AG09309 (cell line): Measurements from ENCODE around the gene GPR17.

Experiments used
- DNase-seq: peaks from one replicate; pipeline ENCODE4 v3.0.0-alpha.2; 2010; ENCODE audit warnings: low read depth
- H3K4me3 ChIP-seq: 2 replicates; pipeline ENCODE4 v1.5.1; 2011; ENCODE audit warnings: mild to moderate bottlenecking, low read depth, low read length, moderate library complexity; ENCODE audit not compliant: control insufficient read depth
- TF ChIP-seq, protein P1 (sequence below): IDR thresholded peaks from 2 replicates; pipeline ENCODE4 v1.5.1; 2011; ENCODE audit warnings: mild to moderate bottlenecking, low read depth, low read length, inconsistent platforms; ENCODE audit not compliant: insufficient read depth, control insufficient read depth; ENCODE audit errors: missing control alignments

GPR17 gene

DNA sequence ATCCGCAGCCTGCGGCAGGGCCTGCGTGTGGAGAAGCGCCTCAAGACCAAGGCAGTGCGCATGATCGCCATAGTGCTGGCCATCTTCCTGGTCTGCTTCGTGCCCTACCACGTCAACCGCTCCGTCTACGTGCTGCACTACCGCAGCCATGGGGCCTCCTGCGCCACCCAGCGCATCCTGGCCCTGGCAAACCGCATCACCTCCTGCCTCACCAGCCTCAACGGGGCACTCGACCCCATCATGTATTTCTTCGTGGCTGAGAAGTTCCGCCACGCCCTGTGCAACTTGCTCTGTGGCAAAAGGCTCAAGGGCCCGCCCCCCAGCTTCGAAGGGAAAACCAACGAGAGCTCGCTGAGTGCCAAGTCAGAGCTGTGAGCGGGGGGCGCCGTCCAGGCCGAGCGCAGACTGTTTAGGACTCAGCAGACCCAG, 5.4 kb downstream of the GPR17 start:
- no peak overlapping the region for H3K4me3 ChIP-seq
- TF ChIP-seq, protein P1, sequence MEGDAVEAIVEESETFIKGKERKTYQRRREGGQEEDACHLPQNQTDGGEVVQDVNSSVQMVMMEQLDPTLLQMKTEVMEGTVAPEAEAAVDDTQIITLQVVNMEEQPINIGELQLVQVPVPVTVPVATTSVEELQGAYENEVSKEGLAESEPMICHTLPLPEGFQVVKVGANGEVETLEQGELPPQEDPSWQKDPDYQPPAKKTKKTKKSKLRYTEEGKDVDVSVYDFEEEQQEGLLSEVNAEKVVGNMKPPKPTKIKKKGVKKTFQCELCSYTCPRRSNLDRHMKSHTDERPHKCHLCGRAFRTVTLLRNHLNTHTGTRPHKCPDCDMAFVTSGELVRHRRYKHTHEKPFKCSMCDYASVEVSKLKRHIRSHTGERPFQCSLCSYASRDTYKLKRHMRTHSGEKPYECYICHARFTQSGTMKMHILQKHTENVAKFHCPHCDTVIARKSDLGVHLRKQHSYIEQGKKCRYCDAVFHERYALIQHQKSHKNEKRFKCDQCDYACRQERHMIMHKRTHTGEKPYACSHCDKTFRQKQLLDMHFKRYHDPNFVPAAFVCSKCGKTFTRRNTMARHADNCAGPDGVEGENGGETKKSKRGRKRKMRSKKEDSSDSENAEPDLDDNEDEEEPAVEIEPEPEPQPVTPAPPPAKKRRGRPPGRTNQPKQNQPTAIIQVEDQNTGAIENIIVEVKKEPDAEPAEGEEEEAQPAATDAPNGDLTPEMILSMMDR: no peak
- DNase-seq: no peak

DNA sequence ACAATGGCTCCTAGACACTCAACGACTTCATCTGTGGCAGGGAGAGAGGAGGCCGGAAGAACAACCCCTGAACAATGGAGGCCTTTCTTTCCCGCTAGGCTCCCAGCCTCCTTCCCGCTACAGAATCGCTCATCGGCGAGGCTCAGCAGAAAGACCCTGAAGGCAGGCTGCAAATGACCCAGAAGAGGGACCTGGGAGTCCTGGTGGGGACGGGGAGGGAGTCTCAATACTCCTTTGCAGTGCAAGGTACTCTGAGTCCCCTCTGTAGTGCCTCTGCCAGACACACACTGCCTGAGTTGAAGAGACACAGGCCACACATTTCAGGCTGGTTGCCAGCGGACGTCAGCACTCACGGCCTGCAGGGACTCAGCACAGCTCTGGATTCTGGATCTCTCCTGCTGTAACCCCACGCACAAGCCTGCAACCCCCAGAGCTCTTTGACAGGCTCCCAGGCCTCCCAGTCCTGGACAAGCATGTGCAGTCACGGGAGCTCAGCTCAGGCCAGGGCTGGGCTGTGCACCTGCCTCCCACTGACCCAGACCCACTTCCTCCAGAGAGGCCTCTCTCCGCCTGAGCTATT, 6.1 kb downstream of the GPR17 start:
- TF ChIP-seq, protein P1: no peak
- no peak overlapping the region for H3K4me3 ChIP-seq
- DNase-seq: no peak

DNA sequence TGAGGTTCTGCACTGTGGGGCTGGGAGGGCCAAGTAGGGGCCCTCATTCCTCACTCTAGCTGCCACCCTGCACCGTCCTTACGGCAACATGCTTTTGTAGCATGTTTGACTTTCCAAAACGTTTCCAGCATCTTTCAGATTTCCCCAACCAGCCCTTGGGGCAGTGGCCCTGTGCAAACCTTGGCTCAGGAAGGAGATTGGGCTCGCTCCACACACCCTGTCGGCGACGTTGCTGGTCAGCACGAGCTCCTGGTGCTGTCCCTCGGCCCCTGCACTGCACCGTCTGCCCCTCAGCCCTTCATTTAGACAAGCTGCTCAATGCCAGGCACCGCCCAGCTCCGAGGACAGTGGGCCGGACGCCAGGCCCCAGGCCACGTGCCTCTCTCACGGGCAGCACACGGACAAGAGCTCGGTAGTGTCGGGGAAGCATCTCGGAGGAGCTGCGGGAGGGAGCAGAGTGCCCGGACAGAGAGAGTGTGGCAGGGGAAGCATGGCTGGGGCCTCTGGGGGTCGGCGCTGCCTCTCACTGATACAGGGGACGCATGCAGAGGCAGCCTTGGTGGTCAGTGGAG, 6.9 kb downstream of the GPR17 start:
- H3K4me3 ChIP-seq: no peak overlapping the region
- DNase-seq: no peak
- TF ChIP-seq, protein P1: no peak

DNA sequence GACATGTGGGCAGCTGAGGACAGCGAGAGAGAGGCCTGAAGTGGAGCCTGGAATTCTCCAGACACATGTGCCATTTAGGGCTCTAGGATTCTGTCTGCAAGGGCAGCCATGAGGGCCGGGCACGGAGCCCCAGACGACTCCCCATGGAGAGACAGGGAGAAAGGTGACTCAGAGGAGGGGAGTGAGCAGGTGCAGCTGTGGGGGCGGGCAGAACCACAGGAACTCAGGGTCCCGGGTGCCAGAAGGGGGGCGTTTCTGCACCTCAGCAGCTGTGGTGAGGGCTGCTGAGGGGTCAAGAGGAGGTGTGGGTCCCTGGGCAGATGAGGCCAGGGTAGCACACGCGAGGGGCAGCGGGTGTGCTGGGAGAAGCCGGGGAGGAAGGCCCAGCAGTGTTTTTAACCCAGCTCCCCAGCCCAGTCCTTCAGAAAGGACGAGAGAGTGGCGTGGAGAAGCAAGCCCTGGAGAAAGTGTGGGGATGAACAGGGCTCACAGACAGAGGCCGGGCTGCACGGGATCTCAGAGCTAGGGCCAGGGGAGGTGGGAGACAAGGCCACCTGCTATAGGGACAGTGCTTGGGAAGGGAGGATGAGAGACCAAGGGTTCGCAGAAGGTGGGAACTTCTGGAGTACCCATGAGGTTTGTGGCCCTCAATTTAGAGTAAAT, 7.6 kb downstream of the GPR17 start:
- no peak overlapping the region for H3K4me3 ChIP-seq
- TF ChIP-seq, protein P1: no peak
- DNase-seq: no peak

DNA sequence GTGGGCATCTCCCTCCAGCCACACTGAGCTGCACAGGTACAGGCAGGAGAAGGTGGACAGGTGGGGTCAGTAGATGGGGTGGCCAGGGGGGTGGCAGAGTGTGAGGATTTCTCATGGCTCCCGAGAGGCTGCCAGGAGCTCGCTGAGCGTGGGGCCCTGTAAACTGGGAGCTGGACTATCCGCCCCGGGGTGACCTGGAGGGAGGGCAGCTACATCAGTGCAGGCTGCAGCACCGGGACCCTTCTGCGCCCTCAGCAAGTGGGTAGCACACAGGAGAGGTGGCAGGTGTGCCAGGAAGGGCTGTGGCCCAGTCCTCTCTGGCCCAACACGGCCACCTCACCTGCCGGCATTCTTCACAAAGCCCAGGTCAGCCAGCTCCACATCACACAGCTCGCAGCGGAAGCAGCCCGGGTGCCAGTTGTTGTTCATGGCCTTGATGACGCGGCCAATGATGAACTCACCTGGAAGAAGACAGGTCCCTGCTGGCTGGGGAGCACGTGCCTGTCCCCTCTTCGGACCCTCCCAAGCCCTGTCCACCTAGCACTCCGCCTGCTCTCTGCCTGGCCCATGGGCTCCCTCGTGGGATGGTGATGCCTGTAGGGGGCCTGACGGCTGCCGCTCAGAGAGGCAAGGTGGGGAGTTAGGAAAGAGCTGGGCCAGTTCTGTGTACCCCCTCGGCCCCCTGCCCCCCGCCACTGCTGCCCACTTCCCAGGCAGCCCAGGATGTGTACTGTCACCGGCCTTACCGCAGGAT, 8.3 kb downstream of the GPR17 start:
- TF ChIP-seq, protein P1: no peak
- H3K4me3 ChIP-seq: no peak overlapping the region
- no peak for DNase-seq

DNA sequence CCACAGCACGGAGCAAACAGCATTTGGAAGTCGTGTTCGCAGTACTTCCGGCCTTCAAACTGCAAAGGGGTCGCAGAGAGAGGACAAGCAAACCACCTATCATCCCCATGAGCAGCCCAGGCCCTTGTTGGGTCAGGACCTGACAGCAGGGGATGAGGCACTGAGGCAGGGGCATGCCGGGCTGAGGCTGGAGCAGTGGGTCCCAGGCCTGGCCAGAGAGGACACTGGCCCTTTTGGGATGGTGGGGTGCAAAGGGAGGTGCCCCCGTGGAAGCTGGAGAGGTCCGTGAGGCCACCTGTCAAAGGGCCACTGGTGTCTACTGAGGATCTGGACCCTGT, 8.9 kb downstream of the GPR17 start:
- DNase-seq: no peak
- TF ChIP-seq, protein P1: no peak
- no peak overlapping the region for H3K4me3 ChIP-seq
